HG03558 (cell line): Measurements from ENCODE around the gene USP14.
"Not testable (repeated sequence)": the region's sequence is repeated elsewhere in the genome, so short reads cannot be mapped to it uniquely, and the experiment has no call there.

Source experiments
- ATAC-seq: cut with Tn5 transposase; IDR thresholded peaks from one replicate; pipeline ENCODE4 v1.9.1; 2021; ENCODE audit warnings: moderate number of reproducible peaks; ENCODE audit not compliant: unreplicated experiment; ENCODE audit errors: extremely low read depth

USP14 gene

DNA sequence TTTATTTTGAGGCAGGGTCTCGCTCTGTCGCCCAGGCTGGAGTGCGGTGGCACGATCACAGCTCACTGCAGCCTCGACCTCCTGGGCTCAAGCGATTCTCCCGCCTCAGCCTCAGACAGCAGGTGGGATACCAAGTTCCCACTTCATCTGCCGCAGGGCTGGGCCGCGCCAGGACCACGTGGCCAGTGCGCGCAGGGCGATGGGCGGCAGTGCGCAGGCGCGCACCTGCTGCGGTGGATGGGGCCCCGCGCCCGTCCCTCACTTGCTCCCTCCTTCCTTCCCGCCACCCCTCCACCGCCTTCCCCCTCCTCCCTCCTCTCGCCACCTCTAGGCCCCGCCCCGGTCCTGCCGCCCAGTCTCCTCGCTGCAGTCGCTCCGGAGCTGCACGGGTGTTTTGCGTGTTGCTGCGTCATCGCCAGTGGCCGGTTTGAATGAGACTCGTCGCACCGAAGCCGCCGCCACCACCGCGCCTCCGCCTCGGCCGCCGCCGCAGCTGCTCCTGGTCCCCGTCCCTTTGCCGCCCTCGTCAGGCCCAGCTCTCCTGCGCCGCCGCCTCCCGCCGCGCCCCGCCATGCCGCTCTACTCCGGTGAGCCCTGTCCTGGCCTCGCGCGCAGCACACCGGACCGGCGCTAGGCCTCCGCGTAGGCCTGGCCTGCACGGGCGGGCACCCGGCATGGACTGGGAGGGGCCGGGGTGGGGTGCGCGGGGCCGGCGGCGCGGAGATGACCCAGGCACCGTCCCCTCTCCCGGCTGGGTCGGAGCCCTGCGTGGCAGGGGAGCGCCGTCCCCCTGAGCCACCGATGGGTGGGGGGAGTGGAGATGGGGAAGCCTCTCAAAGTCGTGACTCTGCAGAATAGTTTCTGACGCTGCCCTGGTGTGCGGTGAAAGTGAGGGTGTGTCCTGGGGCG is at the start of gene USP14:
USP14 (plus strand) TSS at position 430 of the 909 bp plus-strand sequence; CDS start at position 572, 142 bp downstream.
- peak; percentile 78 for ATAC-seq

DNA sequence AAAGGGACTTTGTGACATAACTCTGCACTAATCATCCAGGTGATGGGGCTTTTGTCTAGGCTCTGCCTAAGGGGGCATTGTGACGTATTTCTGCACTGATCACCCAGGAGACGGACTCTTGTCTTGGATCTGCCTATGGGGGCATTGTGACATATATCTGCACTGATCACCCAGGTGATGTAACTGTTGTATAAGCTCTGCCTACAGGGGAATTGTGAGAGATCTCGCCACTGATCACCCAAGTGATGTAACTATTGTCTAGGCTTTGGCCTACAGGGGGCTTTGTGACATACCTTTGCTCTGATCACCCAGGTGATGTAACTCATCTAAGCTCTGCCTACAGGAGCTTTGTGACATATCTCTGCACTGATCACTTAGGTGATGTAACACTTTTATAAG is 49.7 kb upstream of the USP14 start:
- ATAC-seq: not testable (repeated sequence)

DNA sequence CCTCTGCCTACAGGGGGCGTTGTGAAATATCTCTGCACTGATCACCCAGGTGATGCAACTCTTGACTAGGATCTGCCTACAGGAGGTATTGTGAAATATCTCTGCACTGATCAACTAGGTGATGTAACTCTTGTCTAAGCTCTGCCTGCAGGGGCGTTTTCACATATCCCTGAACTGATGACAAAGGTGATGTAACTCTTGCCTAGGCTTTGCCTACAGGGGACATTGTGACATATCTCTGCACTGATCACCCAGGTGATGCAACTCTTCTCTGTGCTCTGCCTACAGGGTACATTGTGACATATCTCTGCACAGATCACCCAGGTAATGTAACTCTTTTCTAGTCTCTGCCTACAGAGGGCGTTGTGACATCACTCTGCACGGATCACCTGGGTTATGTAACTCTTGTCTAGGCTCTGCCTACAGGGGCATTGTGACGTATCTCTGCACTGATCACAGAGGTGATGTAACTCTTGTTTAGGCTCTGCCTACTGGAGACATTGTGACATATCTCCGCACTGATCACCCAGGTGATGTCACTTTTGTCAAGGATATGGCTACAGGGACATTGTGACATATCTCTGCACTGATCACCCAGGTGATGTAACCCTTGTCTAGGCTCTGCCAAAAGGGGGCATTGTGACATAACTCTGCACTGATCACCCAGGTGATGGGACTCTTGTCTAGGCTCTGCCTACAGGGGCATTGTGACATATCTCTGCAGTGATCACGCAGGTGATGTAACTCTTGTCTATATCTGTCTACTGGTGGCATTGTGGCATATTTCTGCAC is 49.0 kb upstream of the USP14 start:
- ATAC-seq: not testable (repeated sequence)

GRCh38 chr18:109922-110261 is 48.5 kb upstream of the USP14 start:
- ATAC-seq: not testable (repeated sequence)

DNA sequence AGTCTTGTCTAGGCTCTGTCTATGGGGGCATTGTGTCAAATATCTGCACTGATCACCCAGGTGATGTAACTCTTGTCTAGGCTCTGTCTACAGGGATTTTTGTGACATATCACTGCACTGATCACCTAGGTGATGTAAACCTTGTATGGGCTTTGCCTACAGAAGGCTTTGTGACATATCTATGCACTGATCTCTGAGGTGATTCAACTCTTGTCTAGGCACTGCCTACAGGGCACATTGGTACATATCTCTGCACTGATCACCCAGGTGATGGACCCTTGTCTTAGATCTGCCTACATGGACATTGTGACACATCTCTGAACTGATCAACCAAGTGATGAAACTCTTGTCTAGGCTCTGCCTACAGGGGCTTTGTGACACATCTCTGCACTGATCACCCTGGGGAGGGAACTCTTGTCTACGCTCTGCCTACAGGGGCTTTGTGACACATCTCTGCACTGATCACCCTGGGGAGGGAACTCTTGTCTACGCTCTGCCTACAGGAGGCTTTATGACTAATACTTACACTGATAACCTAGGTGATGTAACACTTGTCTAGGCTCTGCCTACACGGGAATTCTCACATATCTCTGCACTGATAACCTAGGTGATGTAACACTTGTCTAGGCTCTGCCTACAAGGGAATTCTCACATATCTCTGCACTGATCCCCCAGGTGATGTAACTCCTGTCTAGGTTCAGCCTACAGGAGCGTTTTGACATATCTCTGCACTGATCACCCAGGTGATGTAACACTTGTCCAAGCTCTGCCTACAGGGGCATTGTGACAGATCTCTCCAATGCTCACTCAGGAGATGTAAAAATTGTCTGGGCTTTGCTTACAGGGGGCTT is 47.8 kb upstream of the USP14 start:
- ATAC-seq: not testable (repeated sequence)

- ATAC-seq: no peak
Measured at GRCh38 chr18:111306-112014, 46.9 kb upstream of the USP14 start.

GRCh38 chr18:112015-112733 is 46.2 kb upstream of the USP14 start:
- ATAC-seq: not testable (repeated sequence)

- ATAC-seq: not testable (repeated sequence)
Measured at GRCh38 chr18:120539-121260, 37.7 kb upstream of the USP14 start.

DNA sequence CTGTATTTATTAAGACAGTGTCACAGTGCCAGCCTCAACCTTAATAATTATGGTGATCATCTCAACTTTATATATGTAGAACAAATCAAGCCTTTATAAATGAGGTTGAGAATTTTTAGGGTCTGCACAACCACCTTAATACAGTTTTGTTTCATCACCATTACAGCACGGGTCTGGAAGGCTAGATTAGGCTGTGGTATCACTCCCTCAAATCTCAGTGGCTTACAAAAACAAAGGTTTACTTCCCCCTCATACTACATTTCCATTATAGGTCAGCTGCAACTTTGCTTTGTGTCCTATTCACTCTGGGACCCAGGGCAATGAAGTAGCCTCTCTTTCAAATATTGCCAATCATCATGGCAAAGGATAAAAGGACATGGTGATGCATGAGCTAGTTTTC is 23.3 kb upstream of the USP14 start:
- ATAC-seq: no peak

GRCh38 chr18:136433-136832 is 21.9 kb upstream of the USP14 start:
- ATAC-seq: no peak

- no peak for ATAC-seq
Measured at GRCh38 chr18:137327-137726, 21.0 kb upstream of the USP14 start.

- no peak for ATAC-seq
Measured at GRCh38 chr18:140670-141266, 17.6 kb upstream of the USP14 start.

- ATAC-seq: not testable (repeated sequence)
Measured at GRCh38 chr18:142624-143296, 15.6 kb upstream of the USP14 start.

DNA sequence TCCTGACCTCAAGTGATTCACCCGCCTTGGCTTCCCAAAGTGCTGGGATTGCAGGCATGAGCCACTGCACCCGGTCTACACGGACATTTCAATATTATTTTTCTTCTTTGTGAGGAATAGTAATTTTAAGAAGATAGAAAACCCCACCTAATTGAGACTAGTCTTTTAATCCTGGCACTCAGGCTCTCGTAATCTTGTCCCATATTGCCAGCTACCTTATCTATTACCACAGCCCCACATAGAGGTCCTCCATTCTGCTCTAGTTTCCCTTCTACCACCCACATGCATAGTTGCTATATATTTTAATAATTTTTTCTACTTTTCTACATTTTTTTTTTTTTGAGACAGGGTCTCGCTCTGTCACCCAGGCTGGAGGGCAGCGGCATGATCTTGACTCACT is 9.5 kb upstream of the USP14 start:
- no peak for ATAC-seq

DNA sequence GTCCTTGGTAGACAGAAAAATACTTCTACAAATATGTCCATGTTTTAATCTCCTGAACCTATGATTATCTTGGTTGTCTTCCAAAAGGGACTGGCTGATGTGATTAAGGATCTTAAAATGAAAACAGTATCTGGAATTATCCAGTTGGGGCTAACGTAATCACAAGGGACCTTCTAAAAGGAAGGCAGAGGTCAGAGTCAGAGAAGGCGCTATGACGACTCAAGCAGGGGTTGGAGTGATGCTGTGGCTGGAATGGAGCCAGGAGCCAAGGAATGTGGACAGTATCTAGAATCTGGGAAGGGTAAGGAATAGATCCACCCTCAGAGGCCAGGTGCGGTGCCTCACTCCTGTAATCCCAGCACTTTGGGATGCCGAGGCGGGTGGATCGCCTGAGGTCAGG is 4.2 kb upstream of the USP14 start:
- no peak for ATAC-seq

- no peak for ATAC-seq
Measured at GRCh38 chr18:155688-156087, 2.7 kb upstream of the USP14 start.

DNA sequence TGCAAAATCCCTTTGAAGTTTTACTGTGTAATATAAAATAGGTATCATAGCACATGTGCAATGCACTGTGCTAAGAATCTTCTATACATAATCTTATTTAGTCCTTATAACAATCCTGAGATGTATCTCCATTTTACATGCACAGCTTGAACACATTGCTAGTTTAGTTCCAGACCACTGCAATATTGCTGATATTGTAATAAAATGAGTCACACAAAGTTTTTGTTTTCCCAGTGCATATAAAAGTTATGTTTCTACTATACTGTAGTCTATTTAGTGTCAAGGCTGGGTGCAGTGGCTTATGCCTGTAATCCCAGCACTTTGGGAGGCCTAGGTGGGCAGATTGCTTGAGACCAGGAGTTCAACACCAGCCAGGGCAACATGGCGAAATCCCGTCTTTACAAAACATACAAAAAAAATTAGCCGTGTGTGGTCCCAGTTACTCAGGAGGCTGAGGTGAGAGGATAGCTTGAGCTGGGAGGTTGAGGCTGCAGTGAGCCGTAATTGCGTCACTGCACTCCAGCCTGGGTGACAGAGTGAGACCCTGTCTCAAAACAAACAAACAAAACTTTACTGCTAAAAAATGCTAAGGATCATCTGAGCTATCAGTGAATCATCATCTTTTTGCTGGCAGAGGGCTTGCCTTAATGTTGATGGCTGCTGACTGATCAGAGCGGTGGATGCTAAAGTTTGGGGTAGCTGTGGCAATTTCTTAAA is 1.7 kb upstream of the USP14 start:
- no peak for ATAC-seq
